ENCODE measurements around the gene TYROBP.

DNA sequence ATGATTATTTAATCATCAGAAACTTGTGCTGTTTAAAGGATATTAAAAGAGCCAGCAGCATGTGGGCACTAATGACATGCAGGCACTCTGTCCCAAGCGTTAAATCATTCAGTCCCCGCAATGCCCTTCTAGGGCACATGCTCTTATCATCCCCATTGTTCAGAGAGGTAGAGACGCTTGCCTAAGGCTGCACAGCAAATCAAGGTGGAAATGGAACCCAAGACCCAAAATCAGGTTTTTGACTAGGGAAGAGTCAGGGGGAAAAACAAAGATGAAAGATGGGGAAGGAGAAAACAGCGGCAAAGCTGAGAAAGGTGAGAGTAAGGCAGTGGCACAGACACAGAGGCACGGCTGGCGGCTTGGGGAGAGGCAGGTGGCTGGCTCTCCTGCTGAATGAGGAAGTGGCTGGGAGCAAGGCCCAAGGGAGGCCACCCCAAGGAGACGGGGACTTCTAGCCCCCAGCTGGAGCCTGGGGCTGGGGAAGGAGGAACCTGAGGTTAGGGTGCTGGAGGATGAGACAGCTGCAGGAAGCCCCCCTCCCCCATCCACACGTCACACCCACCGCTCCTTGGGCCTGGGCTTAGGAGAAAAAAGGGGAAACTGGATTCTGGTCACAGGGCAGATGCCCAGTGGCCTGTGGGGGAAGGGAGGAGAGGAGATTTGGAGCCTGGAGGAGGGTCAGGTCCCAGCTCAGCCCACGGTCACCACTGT lies 1.0 kb upstream of the TYROBP start:
- TF ChIP-seq CTCF (IDR thresholded peaks at IDR 0.05) (no peak), POLR2AphosphoS5 (IDR thresholded peaks at IDR 0.05; ENCODE audit: insufficient read depth in 1 of 2, low read depth in 1 of 2) (peak in 1 of 2 donors; percentile 44)
